ENCODE results near the gene COL1A1. TPM values are rescaled to one million over a fixed set of nuclear protein-coding genes. Genes with fewer than 3 reads are reported as not detected.

COL1A1 gene
- total RNA-seq, 2 experiments from 2014 or later = 2.3 to 3.7 TPM

DNA sequence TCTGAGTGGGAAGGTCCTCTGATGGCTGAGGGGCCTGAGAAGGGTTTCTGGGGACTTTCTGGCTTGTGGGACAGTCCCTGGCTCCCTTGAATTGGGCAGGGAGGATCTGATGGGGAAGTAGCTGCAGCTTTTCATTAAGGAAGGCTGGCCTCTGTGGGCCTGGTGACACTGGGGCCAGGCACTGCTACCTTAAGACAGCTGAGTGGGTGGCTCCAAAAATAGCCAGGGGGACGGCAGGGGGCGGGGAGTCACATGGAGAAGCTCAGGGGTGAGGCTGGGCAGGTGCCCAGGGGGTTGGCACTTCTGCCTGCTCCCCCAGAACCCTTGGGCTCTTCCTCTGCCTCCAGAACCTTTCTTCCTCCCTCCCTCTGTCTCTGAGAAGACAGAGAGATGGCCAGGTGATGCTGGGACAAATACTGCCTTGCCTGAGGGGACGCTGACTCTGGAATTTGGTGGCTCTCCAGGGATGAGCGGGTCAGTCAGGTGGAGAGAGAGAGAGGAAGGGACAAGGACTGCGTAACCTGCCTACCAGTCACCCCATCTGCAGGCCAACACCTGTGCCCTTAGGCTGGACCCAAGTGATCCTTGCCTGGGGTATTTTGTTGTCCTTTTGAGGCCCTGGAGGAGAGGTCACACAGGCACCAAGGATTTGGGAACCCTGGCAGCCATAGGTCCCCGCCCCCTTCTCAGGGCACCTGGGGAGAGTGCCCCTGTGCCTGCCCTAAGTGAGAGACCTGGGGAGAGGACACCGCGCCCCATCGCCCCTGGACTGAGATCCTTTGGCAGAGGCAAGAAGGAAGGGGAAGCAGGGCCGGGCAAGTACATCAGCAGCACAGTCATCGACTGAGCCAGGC is 37.4 kb downstream of the COL1A1 start:
- Mint-ChIP-seq H3K36me3 (no peaks in the 10 kb centered on the region), H3K27me3 (no peaks in the 10 kb centered on the region), H3K9me3 (no peaks in the 10 kb centered on the region), H3K4me3 (no peak overlapping the region), H3K4me1 (ENCODE audit: low read depth) (peaks cover 31% of the 10 kb centered on the region), H3K27ac (peak overlapping the region; percentile 4)
- intact Hi-C loops (cut with micrococcal nuclease) = no loop called here
- peak; percentile 39 for DNase-seq
- CTCF ChIA-PET = interaction anchor here (0.9 to 1.1 kb wide), 4 partner anchors 10 to 104 kb away, joined by 3 to 5 read pairs (median 4); no protein-coding TSS in a partner anchor
- POLR2A ChIA-PET = interaction anchor here (0.5 to 1.4 kb wide), 2 partner anchors 12 to 381 kb away, joined by 3 to 4 read pairs; no protein-coding TSS in a partner anchor

DNA sequence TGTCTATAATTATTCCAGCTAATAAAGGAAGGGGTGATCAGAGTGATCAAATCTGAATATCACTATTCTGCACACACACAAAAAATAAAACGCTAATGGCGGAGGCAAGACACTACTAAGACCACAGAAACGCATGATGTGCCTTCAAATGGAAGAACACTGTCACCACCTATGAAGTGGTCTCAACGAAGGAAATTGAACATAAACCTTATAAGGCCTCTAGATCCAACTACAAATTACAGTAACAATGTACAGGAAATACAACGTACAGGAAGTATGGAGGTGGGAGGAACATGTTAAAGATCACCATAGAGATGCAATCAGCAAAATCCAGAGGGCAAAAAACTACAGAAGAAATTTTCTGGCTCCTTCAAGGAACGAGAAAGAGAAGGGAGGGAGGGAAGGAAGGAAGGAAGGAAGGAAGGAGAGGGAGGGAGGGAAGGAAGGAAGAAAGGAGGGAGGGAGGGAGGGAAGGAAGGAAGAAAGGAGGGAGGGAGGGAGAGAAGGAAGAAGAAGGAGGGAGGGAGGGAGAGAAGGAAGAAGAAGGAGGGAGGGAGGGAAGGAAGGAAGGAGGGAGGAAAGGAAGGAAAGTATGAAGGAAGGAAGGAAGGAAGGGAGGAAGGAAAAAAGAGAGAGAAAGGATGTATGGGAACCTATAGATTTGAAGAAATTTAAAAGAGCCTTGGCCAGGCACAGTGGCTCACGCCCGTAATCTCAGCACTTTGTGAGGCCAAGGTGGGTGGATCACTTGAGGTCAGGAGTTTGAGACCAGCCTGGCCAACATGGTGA is 38.8 kb downstream of the COL1A1 start:
- peak overlapping the region; percentile 6 for H3K4me3 Mint-ChIP-seq
- no peaks in the 10 kb centered on the region for H3K27me3 Mint-ChIP-seq
- no peak for DNase-seq
- H3K36me3 Mint-ChIP-seq = no peaks in the 10 kb centered on the region
- POLR2A ChIA-PET = interaction anchor here (0.8 to 2.8 kb wide), 2 partner anchors 10 to 26 kb away, joined by 3 to 19 read pairs; no protein-coding TSS in a partner anchor
- peak overlapping the region; percentile 91 for H3K27ac Mint-ChIP-seq
- peaks cover 33% of the 10 kb centered on the region for H3K4me1 Mint-ChIP-seq (ENCODE audit: low read depth)
- no peaks in the 10 kb centered on the region for H3K9me3 Mint-ChIP-seq
- CTCF ChIA-PET = interaction anchor here (0.5 to 2.8 kb wide), 24 partner anchors 8 to 234 kb away, joined by 3 to 82 read pairs (median 6); partner anchors contain the start of genes LRRC59, PDK2, PPP1R9B and SAMD14
- intact Hi-C loops (cut with micrococcal nuclease) = no loop called here

DNA sequence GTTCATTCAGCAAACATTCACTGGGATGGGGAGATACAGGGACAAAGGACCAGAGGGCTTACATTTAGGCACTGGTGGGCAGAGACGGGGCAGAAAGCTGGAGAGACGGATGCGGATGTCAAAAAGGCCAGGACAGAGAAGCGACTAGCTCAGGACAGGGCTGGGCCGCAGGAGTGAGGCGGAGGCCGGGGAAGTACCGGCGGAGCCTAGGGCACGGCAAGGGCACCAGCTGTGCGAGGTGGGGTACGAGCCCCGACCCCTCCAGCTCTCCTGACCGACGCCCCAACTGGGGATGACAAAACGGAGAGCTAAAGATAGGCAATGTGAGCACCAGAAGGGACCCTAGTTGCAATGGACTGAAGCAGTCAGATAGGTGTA is 39.5 kb downstream of the COL1A1 start:
- CTCF ChIA-PET = interaction anchor here (0.6 to 2.8 kb wide), 27 partner anchors 8 to 235 kb away, joined by 3 to 82 read pairs (median 5); partner anchors contain the start of genes LRRC59, PDK2, PPP1R9B and SAMD14
- Mint-ChIP-seq H3K4me3 (peak overlapping the region; percentile 79), H3K9me3 (no peaks in the 10 kb centered on the region), H3K36me3 (no peaks in the 10 kb centered on the region), H3K27me3 (no peaks in the 10 kb centered on the region), H3K4me1 (ENCODE audit: low read depth) (peaks cover 33% of the 10 kb centered on the region), H3K27ac (peak overlapping the region; percentile 91)
- intact Hi-C loops (cut with micrococcal nuclease) = loop anchor here (1.0 to 2.0 kb wide), 5 partner anchors 11 to 68 kb away; no protein-coding TSS in a partner anchor
- no peak for DNase-seq
- POLR2A ChIA-PET = interaction anchor here (0.8 to 2.8 kb wide), 4 partner anchors 10 to 30 kb away, joined by 3 to 19 read pairs (median 4); no protein-coding TSS in a partner anchor

GRCh38 chr17:50161023-50161910 is 40.2 kb downstream of the COL1A1 start:
- Mint-ChIP-seq H3K4me1 (ENCODE audit: low read depth) (peaks cover 33% of the 10 kb centered on the region), H3K27ac (peak overlapping the region; percentile 91), H3K27me3 (no peaks in the 10 kb centered on the region), H3K4me3 (peak overlapping the region; percentile 79), H3K9me3 (no peaks in the 10 kb centered on the region), H3K36me3 (no peaks in the 10 kb centered on the region)
- POLR2A ChIA-PET = interaction anchor here (0.8 to 2.8 kb wide), 6 partner anchors 9 to 171 kb away, joined by 3 to 19 read pairs (median 3); no protein-coding TSS in a partner anchor
- intact Hi-C loops (cut with micrococcal nuclease) = loop anchor here (1.0 to 2.0 kb wide), 5 partner anchors 10 to 67 kb away; no protein-coding TSS in a partner anchor
- CTCF ChIA-PET = interaction anchor here (0.6 to 2.8 kb wide), 29 partner anchors 9 to 236 kb away, joined by 3 to 82 read pairs (median 5); partner anchors contain the start of genes LRRC59, PDK2, PPP1R9B and SAMD14
- peak; percentile 98 for DNase-seq

DNA sequence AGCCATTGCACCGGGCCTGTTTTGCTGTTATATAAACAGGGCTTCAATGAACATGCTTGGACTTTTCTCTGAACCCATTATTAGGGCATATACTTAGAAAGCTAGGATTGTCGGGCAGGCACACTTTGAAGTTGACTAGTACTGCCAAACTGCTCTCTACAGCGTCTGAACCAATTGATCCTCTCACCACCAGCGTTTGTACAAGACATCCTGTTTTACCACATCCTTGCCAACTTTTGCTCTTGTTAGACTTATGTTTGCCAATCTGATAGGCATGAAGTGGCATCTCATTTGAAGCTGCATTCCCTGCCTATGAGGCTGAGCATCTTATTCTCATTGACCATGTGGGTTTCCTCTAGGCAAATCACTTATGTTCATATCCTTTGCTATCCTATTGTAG is 43.5 kb downstream of the COL1A1 start:
- no peak overlapping the region for H3K4me3 Mint-ChIP-seq
- H3K27me3 Mint-ChIP-seq = no peaks in the 10 kb centered on the region
- CTCF ChIA-PET = interaction anchor here (0.8 to 2.6 kb wide), 7 partner anchors 9 to 64 kb away, joined by 3 to 9 read pairs (median 5); no protein-coding TSS in a partner anchor
- H3K27ac Mint-ChIP-seq = no peak overlapping the region
- H3K36me3 Mint-ChIP-seq = no peaks in the 10 kb centered on the region
- POLR2A ChIA-PET = no interaction called here
- DNase-seq = no peak
- H3K4me1 Mint-ChIP-seq (ENCODE audit: low read depth) = peaks cover 41% of the 10 kb centered on the region
- H3K9me3 Mint-ChIP-seq = no peaks in the 10 kb centered on the region
- intact Hi-C loops (cut with micrococcal nuclease) = no loop called here

DNA sequence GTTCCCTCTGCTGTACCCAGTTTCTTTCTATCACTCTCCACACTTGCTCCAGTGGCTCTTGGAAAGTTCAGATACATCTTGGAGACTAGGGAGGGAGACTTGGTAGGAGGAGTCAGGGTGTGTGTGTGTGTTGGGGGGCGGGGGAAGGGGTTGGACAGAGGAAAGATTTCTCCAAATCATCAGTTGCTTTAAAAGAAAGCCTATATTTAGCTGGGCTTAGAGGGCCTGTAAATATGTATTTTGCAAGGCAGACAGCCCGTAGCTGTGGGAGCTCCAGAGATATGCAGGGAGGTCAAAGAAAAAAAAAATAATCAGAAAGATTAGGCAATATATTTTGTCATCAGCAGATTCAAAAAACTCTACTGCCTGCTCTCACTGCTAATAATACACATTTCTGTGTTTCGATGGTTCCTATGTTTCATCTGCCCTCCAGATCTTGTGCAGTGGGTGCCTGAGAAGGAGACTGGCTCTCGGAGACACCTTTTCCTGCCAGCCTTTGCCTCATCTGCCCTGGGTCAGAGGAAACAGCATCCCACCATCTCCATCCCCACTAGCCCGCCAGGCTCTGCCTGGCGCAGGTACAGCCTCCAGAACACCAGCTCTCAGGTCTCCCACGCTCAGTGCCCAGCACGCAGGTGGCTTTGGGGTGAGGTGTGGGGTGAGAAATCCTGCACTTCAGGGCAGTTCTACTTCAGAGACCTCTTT is 46.2 kb downstream of the COL1A1 start:
- Mint-ChIP-seq H3K4me3 (no peak overlapping the region), H3K4me1 (ENCODE audit: low read depth) (peaks cover 32% of the 10 kb centered on the region), H3K27ac (peak overlapping the region; percentile 45), H3K27me3 (no peaks in the 10 kb centered on the region), H3K9me3 (no peaks in the 10 kb centered on the region), H3K36me3 (peaks cover 2% of the 10 kb centered on the region)
- POLR2A ChIA-PET = no interaction called here
- CTCF ChIA-PET = interaction anchor here (1.1 to 5.1 kb wide), 5 partner anchors 8 to 61 kb away, joined by 3 to 29 read pairs (median 5); partner anchors contain the start of gene PDK2
- intact Hi-C loops (cut with micrococcal nuclease) = no loop called here
- no peak for DNase-seq

GRCh38 chr17:50154604-50155003 is 46.8 kb downstream of the COL1A1 start:
- H3K27me3 Mint-ChIP-seq = no peaks in the 10 kb centered on the region
- H3K4me3 Mint-ChIP-seq = no peak overlapping the region
- H3K9me3 Mint-ChIP-seq = no peaks in the 10 kb centered on the region
- peaks cover 2% of the 10 kb centered on the region for H3K36me3 Mint-ChIP-seq
- H3K27ac Mint-ChIP-seq = peak overlapping the region; percentile 45
- intact Hi-C loops (cut with micrococcal nuclease) = no loop called here
- CTCF ChIA-PET = interaction anchor here (1.1 to 5.1 kb wide), 5 partner anchors 9 to 60 kb away, joined by 3 to 29 read pairs (median 5); partner anchors contain the start of gene PDK2
- DNase-seq = no peak
- peaks cover 32% of the 10 kb centered on the region for H3K4me1 Mint-ChIP-seq (ENCODE audit: low read depth)
- POLR2A ChIA-PET = no interaction called here

- H3K9me3 Mint-ChIP-seq = no peaks in the 10 kb centered on the region
- peak overlapping the region; percentile 45 for H3K27ac Mint-ChIP-seq
- ChIA-PET CTCF (interaction anchor here (1.1 to 5.1 kb wide), 4 partner anchors 10 to 36 kb away, joined by 3 to 29 read pairs (median 4); no protein-coding TSS in a partner anchor), POLR2A (no interaction called here)
- intact Hi-C loops (cut with micrococcal nuclease) = no loop called here
- H3K36me3 Mint-ChIP-seq = peaks cover 2% of the 10 kb centered on the region
- peaks cover 32% of the 10 kb centered on the region for H3K4me1 Mint-ChIP-seq (ENCODE audit: low read depth)
- DNase-seq = no peak
- no peak overlapping the region for H3K4me3 Mint-ChIP-seq
- H3K27me3 Mint-ChIP-seq = no peaks in the 10 kb centered on the region
These were observed 47.5 kb downstream of the COL1A1 start for GRCh38 chr17:50153650-50154575.

- intact Hi-C loops (cut with micrococcal nuclease) = no loop called here
- DNase-seq = no peak
- peaks cover 26% of the 10 kb centered on the region for H3K4me1 Mint-ChIP-seq (ENCODE audit: low read depth)
- H3K27me3 Mint-ChIP-seq = no peaks in the 10 kb centered on the region
- peak overlapping the region; percentile 87 for H3K4me3 Mint-ChIP-seq
- ChIA-PET CTCF (interaction anchor here (0.6 to 6.2 kb wide), 12 partner anchors 9 to 334 kb away, joined by 3 to 82 read pairs (median 6); partner anchors contain the start of gene PDK2), POLR2A (interaction anchor here (0.6 to 2.1 kb wide), 4 partner anchors 9 to 21 kb away, joined by 3 to 19 read pairs (median 5); no protein-coding TSS in a partner anchor)
- H3K9me3 Mint-ChIP-seq = no peaks in the 10 kb centered on the region
- peaks cover 9% of the 10 kb centered on the region for H3K36me3 Mint-ChIP-seq
- H3K27ac Mint-ChIP-seq = peak overlapping the region; percentile 97
These were observed 48.7 kb downstream of the COL1A1 start for GRCh38 chr17:50152736-50153135.
